Hippocampal formation (tissue), 2 donors: ENCODE data around the gene LRRC18.

ENCODE experiments used
- DNase-seq, 2 donors: peaks; one replicate each; lab custom pipeline; 2025; lab: John Stamatoyannopoulos, UW

LRRC18 gene

DNA sequence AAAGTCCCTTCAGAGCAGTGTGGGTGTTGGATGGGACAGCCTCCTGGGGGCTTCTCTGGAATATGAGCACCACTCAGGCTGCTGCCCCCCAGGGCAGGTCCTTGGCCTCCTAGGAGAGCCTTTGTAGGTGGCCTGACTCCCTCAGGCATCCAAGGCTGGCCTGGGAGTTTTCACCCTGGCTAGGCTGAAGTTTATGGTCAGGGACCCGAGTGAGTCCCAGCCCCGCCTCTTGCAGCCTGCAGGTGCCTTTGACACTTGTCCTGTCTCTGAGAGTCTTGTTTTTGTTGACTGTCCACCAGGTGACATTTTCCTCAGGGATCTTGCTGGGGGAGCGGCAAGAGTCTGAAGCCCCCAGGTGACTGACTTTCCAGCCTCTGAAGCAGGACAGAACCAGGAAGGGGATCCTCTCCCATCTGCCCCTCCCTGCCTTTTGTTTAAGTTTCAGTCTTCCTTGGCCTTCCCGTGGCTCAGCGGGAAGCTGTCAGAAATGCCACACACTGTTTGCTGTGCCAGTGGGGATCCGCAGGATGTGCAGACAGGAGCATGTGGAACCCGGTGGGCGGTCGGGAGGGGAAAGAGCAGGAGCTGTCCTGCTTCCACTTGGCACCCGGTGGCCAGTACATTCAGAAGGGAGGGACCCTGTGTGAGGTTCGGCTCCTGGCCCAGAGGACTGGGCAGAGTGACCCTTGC, 59.5 kb downstream of the LRRC18 start:
- no peak for DNase-seq

DNA sequence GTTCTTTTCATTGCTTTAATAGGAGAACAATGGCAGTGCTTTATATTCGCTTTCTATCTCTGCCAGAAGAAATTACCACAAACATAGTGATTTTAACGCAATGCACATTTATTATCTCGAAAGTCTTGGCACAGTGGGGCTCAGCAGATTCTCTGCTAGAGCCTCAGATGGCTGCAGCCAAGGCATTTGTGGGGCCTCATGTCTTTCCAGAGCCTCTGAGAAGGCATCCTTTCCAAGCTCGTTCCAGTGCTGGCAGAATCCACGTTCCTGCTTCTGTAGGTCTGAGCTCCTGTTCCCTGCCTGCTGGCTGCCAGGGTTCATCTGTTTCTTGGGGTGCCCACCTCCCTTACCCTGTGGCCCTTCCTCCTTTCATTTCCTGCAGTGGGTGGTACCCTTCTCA, 60.2 kb downstream of the LRRC18 start:
- no peak for DNase-seq

DNA sequence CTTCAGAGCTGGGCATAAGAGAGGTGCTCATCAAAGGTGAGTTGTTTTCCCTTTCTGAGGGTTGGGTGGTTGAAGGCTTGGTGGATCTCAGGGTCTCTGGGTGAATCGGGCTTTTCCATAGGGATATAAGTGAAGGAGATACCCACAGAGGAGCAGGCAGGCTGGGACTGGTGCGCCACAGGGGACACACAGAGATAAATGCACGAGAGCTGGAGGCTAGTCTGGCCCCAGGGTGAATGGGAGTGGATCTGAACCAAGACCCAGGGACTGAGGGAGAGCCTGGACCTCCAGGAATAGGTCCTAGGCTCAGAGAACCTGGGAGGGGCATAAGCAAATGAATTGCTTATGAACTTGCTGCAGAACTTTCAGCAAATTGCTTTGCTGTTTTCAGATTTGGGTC, 61.5 kb downstream of the LRRC18 start:
- DNase-seq: no peak

DNA sequence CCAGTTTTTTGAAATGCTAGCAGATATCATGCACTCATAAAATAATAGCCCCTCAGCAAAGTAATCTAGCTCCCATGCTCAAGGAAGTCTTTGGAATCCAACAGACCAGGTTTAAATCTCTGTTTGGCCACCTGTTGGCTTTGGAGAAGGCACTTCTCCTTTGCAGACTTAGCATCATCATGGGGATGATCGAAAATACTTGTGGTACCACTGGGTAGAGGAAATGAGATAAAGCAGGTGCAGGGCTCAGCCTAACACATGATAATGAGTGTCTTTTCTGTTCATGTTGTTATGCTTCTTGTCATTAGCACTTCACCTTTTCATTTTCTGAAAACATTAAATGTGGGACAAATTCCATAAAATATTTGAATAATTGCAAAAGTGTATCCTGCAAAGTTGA, 67.4 kb downstream of the LRRC18 start:
- DNase-seq: no peak
